ENCODE data around the gene FAM53A. TPM values are rescaled to one million over a fixed set of nuclear protein-coding genes. Genes with fewer than 3 reads are reported as not detected.

Gene FAM53A
- total and polyA plus RNA-seq, 2 experiments from 2014 or later, result 4.7 to 6.8 TPM

GRCh38 chr4:1660948-1661677, 23.0 kb downstream of the FAM53A start:
- Histone ChIP-seq H3K9me3 (ENCODE audit: low read depth) (no peaks in the 10 kb centered on the region), H3K4me2 (no peak overlapping the region), H3K36me3 (replicated peaks; ENCODE audit: insufficient read depth, low read depth) (no peaks in the 10 kb centered on the region), H3K27ac (no peak overlapping the region), H3K79me2 (no peaks in the 10 kb centered on the region), H3K4me1 (ENCODE audit: insufficient read depth) (no peaks in the 10 kb centered on the region), H3K9me2 (replicated peaks; ENCODE audit: insufficient read depth) (no peaks in the 10 kb centered on the region), H4K20me1 (ENCODE audit: insufficient read depth, poor library complexity, severe bottlenecking) (no peaks in the 10 kb centered on the region), H3K27me3 (no peaks in the 10 kb centered on the region), H2AFZ (no peak overlapping the region), H3K4me3 (no peak overlapping the region)
- DNase-seq (ENCODE audit: low spot score), result no peak
- no peak for TF ChIP-seq CTCF (IDR thresholded peaks at IDR 0.05; ENCODE audit: poor library complexity)
- TF ChIP-seq EZH2 (IDR thresholded peaks at IDR 0.05; ENCODE audit: borderline replicate concordance), result no peak
- no peak for TF ChIP-seq EZH2phosphoT487 (IDR thresholded peaks at IDR 0.05; ENCODE audit: low read depth, severe bottlenecking, unreplicated experiment)
- WGBS (ENCODE audit: low lambda C conversion rate, missing lambda C conversion rate), result 92% methylated on average over 24 of the region's 25 CpGs

- Histone ChIP-seq H3K4me3 (no peak overlapping the region), H4K20me1 (ENCODE audit: insufficient read depth, poor library complexity, severe bottlenecking) (no peaks in the 10 kb centered on the region), H3K9me2 (replicated peaks; ENCODE audit: insufficient read depth) (no peaks in the 10 kb centered on the region), H3K9me3 (ENCODE audit: low read depth) (no peaks in the 10 kb centered on the region), H3K27ac (no peak overlapping the region), H3K27me3 (no peaks in the 10 kb centered on the region), H3K4me2 (no peak overlapping the region), H3K4me1 (ENCODE audit: insufficient read depth) (no peaks in the 10 kb centered on the region), H3K79me2 (no peaks in the 10 kb centered on the region), H3K36me3 (replicated peaks; ENCODE audit: insufficient read depth, low read depth) (no peaks in the 10 kb centered on the region), H2AFZ (no peak overlapping the region)
- TF ChIP-seq CTCF (IDR thresholded peaks at IDR 0.05; ENCODE audit: poor library complexity), result no peak
- no peak for TF ChIP-seq EZH2phosphoT487 (IDR thresholded peaks at IDR 0.05; ENCODE audit: low read depth, severe bottlenecking, unreplicated experiment)
- no peak for TF ChIP-seq EZH2 (IDR thresholded peaks at IDR 0.05; ENCODE audit: borderline replicate concordance)
- 95% methylated on average over 39 of the region's 39 CpGs for WGBS (ENCODE audit: low lambda C conversion rate, missing lambda C conversion rate)
- no peak for DNase-seq (ENCODE audit: low spot score)
Observed at GRCh38 chr4:1659104-1660043, 24.7 kb downstream of the FAM53A start.

GRCh38 chr4:1658581-1658980, 25.5 kb downstream of the FAM53A start:
- Histone ChIP-seq H3K4me2 (no peak overlapping the region), H2AFZ (no peak overlapping the region), H3K4me1 (ENCODE audit: insufficient read depth) (no peaks in the 10 kb centered on the region), H3K9me3 (ENCODE audit: low read depth) (no peaks in the 10 kb centered on the region), H4K20me1 (ENCODE audit: insufficient read depth, poor library complexity, severe bottlenecking) (no peaks in the 10 kb centered on the region), H3K36me3 (replicated peaks; ENCODE audit: insufficient read depth, low read depth) (no peaks in the 10 kb centered on the region), H3K9me2 (replicated peaks; ENCODE audit: insufficient read depth) (no peaks in the 10 kb centered on the region), H3K79me2 (no peaks in the 10 kb centered on the region), H3K27me3 (no peaks in the 10 kb centered on the region), H3K27ac (no peak overlapping the region), H3K4me3 (no peak overlapping the region)
- WGBS (ENCODE audit: low lambda C conversion rate, missing lambda C conversion rate), result 93% methylated on average over 12 of the region's 12 CpGs
- no peak for DNase-seq (ENCODE audit: low spot score)
- TF ChIP-seq EZH2 (IDR thresholded peaks at IDR 0.05; ENCODE audit: borderline replicate concordance) (no peak), EZH2phosphoT487 (IDR thresholded peaks at IDR 0.05; ENCODE audit: low read depth, severe bottlenecking, unreplicated experiment) (no peak), CTCF (IDR thresholded peaks at IDR 0.05; ENCODE audit: poor library complexity) (no peak)
